Left cardiac atrium (tissue), 4 donors: Measurements from ENCODE around the gene MICAL3. TPM values are rescaled to one million over a fixed set of nuclear protein-coding genes. Genes with fewer than 3 reads are reported as not detected.
A peak's percentile ranks its signal among the peaks of the same experiment; 100 is the strongest.

Experiments used
- ATAC-seq, 2 donors: fragments of 200-7000 bp; cut with Tn5 transposase; one replicate each; pipeline ENCODE4 v1.9.1; 2020; ENCODE audit warnings: mild to moderate bottlenecking in 2 of 2, moderate library complexity in 2 of 2
- DNase-seq: peaks from one replicate; pipeline ENCODE4 v3.0.0-alpha.2; 2020
- intact Hi-C, 2 donors: fragments of 100-400 bp; cut with DNase I; formaldehyde crosslinking; loops; one replicate each; pipeline versions ENCODE4 v1.14.1 to v1.15.1; 2022 to 2023
- total RNA-seq, 2 donors: library from RNA; stranded (reverse); fragmentation: NEBNext Ultra II Directional; extraction: Animal tissue kit (Norgen Biotek cat#: 25700); gene quantifications; one replicate each; pipeline ENCODE4 v1.2.1, GENCODE V29; 2021
- donor health status: DM: no; HTN: yes; CAD: no.
- donor health status: DM: no; HTN: yes; CAD: no; lungs with severe emphysema.
- donor health status: DM: yes; HTN: yes; CAD: no.
- donor health status: Dilated cardiomyopathy.

MICAL3 gene
- total RNA-seq, 2 donors from 2014 or later: 54.7 to 80.1 TPM

GRCh38 chr22:17814084-17814483, 210.3 kb downstream of the MICAL3 start:
- DNase-seq: no peak
- no peak for ATAC-seq
- intact Hi-C loops: no loop called here

- ATAC-seq: no peak
- DNase-seq: no peak
Observed at GRCh38 chr22:17811119-17811518, 213.2 kb downstream of the MICAL3 start.

GRCh38 chr22:17810570-17811116, 213.7 kb downstream of the MICAL3 start:
- no peak for DNase-seq
- ATAC-seq: no peak

More at GRCh38 chr22:17811119-17811518, 213.2 kb downstream of the MICAL3 start:
- intact Hi-C loops: no loop called here

DNA sequence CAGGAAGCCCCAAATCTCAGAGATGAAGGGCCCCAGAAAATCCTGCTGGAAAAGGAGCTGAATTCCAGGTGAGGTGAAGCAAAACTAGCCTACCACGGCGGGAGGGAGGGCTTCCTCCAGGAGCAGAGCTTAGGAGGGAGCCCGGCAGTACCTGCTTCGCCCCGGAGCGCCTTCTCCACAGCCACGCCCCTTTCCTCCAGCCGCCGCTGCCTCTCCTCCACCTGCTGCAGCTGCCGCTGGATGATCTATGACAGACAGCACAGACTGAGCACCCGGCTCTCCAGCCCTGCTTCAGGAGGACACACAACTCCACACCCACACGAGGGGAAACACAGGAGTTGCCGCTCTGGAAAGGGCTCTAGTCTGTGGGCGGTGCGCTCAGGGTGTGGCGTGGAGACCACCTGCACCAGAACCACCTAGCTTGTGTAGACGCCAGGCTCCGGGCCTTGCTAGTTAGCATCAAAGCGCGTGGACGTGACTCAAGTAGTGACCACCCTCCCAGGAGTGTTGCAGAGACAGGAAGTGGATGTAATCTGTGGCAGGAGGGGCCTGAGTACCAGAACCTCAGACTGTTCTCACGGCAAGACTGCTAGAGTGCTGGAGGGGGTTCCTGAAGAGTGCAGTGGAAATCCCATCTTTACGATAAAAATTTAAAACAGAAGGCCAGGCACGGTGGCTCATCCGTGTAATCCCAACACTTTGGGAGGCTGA, 215.5 kb downstream of the MICAL3 start:
- DNase-seq: no peak
- no peak for ATAC-seq
- intact Hi-C loops: no loop called here

More at GRCh38 chr22:17810570-17811116, 213.7 kb downstream of the MICAL3 start:
- intact Hi-C loops: no loop called here

GRCh38 chr22:17807578-17808410, 216.6 kb downstream of the MICAL3 start:
- no peak for DNase-seq
- intact Hi-C loops: no loop called here
- peak; percentile 58 to 59 for ATAC-seq

DNA sequence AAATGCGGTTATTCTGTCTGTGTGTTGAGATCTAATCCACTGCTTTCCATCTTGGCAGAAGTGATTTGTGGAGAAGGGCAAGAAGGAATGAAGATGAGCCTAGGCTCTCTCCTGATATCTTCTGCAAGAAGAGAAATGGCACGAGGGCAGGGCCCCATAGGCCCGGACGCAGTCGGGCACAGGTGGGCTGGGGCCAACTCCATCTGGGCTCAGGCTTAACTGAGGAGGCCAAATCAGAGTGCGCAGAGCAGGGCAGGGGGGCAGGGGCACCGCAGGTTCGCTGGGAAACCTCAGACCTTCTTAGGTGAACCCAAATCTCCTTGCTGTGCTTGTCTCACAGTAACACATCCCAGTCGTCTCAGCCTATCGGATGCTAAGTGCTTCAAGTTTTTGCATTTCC, 217.3 kb downstream of the MICAL3 start:
- DNase-seq: no peak
- intact Hi-C loops: no loop called here
- ATAC-seq: no peak

- ATAC-seq: no peak
- no peak for DNase-seq
- intact Hi-C loops: no loop called here
Observed at GRCh38 chr22:17806437-17806836, 217.9 kb downstream of the MICAL3 start.

- ATAC-seq: no peak
- no peak for DNase-seq
- intact Hi-C loops: no loop called here
Observed at GRCh38 chr22:17804331-17805080, 219.9 kb downstream of the MICAL3 start.

DNA sequence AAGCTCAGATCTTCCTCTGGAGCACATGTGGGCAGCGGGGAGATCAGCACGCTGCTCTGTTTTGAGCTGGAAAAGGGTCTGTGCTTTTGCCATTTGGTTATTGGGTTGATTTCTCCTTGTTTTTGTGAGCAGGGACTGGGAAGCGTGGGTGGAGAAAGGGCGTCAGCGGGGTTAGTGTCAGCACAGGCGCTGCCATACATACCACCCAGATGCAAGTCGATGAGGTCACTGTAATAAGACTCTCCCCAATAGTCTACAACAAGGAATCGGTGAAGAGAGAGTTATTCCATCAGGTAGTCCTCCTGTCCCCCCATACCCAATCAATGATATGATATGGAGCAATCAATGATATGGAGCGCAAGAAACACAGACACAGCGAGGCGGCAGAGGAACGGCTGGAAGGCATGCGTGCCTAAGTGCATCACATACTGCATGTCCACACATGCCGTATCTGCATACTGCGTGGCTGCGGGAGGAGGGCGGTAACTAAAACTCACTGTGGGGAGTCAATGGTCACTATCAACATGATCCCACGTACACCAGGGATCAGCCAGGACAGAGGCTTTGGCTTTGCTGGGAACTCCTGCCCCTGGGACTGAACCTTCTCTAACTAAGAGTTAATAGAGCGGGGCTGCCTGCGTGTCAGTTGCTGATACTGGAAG, 220.6 kb downstream of the MICAL3 start:
- intact Hi-C loops: no loop called here
- ATAC-seq (no peak), DNase-seq (no peak)

GRCh38 chr22:17802822-17803221, 221.5 kb downstream of the MICAL3 start:
- ATAC-seq (no peak), DNase-seq (no peak)
- intact Hi-C loops: no loop called here

- ATAC-seq (no peak), DNase-seq (no peak)
- intact Hi-C loops: no loop called here
Observed at GRCh38 chr22:17802411-17802810, 221.9 kb downstream of the MICAL3 start.

- no peak for DNase-seq
- peak in 1 of 2 donors; percentile 25 for ATAC-seq
- intact Hi-C loops: no loop called here
Observed at GRCh38 chr22:17797721-17798559, 226.4 kb downstream of the MICAL3 start.

- intact Hi-C loops: no loop called here
- no peak for DNase-seq
- no peak for ATAC-seq
Observed at GRCh38 chr22:17796695-17797094, 227.7 kb downstream of the MICAL3 start.

DNA sequence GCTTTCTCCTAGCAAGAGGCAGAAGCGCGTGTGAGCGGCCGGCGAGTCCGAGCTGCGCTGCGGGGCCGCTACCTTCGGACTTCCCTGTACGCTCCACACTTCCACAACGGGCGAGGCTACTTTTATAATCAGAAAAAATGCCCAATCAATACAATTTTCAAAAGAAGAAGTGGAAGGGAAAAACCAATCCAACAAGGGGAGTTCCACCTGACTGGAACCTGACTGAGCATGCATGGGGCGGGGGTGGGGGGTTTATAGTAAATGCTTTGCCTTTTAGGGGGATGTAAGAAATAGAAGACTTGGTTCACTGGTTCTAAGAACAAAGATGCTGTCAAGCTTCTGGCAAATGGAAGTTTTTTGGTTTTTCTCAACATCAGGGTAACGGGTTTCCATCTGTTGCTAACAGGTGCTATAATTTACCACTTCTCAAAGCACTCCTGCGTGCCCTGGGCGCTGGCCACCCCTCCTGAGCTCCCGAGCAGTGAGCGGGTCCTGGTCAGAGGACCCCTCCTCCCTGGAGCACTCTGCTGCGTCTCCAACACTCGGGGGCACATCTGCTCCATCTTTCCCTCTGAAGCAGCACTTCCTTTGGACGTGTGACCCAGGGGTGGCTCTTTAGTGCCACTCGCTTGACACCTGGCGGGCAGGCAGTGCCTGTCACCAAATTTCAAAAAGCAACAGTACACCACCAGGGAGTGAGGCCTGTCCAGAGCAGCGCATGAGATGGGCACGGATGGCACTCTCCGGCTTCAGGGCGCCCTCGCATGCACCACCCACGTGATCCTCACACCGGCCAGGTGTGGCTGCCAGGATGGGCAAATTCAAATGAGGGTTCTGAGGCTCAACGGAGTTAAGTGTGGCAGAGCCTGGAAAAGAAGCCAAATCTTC, 228.5 kb downstream of the MICAL3 start:
- DNase-seq (no peak), ATAC-seq (no peak)
- intact Hi-C loops: no loop called here

DNA sequence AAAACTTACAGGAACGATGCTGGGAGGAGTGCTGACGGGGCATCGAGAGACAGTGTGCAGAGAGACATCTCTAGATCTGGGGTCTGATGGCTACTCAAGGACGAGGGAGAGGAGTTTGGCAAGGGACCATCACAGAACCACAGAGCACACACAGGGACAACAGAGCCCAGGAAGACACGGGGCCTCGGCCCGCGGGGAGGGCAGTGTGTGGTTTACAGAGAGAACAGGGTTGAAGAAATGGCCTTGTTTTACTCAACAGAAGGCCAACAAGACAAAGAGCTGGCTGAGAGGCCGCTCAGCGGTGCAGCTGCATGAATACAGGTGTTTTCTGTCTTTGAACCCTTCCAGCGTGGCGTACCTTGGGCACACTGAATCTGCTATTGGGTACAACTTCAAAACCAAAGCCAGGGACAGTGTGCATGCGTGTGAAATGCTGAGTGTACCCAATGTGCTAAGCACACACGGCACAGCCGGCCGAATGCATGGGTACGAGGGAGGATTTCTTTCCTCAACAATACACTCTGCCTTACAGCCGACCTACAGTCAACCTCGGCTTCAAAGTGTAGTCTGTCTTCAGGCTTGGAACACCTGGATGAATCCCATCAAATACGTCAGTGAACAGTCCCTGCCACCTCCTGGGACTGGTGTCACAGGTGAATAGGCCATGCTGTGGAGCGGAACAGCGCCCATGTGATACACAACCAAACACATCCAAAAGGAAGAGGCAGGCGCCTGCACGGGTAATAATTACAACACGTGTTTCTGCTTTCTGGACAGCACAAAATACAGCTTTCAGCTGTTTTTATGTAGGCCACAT, 229.4 kb downstream of the MICAL3 start:
- ATAC-seq (no peak), DNase-seq (no peak)
- intact Hi-C loops: no loop called here

DNA sequence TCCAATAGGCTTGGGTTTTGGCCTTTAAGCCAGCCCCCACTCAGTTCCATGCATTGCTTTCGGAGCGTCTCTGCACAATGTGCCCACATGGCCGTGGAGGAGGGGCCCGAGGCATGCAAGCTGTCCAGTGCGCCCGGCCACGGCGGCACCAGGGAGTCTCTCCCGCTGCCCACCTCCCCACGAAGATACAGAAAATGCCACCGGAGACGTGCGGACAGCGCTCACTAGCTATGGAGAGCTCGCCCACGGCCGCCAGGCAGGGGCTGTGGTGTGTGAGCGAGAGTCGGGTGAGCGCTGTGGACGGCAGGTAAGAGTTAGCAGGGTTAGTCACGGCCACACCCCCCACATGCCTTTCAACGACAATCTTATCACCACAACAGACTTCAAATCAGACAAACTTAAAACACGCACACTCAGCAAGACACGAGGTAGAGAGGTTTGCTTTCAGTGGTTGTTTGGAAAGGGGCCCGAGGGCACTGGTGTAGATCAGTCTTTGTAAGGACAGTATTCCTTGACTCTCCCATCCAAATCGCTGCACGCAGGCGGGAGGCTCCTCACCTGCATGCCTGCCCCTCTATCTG, 231.4 kb downstream of the MICAL3 start:
- DNase-seq (no peak), ATAC-seq (no peak)
- intact Hi-C loops: no loop called here
